Right lobe of liver (tissue), 4 donors: ENCODE measurements around the gene ABLIM2.

ENCODE experiments used
- CTCF ChIP-seq, 4 donors: fragments of 200-600 bp in 3 of 4; fragments of 450-650 bp in 1 of 4; IDR thresholded peaks; one replicate each; pipeline versions ENCODE4 v1.5.1 to v1.8.0; 2016 to 2022; ENCODE audit warnings: antibody characterized with exemption in 4 of 4, mild to moderate bottlenecking in 2 of 4
- POLR2A ChIP-seq: fragments of 450-650 bp; IDR thresholded peaks from one replicate; pipeline ENCODE4 v1.6.1; 2017; ENCODE audit warnings: antibody characterized with exemption, mild to moderate bottlenecking
- donor health status: DM: no; HTN: no; CAD: no.
- donor health status: DM: no; HTN: no; CAD: no.
- donor health status: DM: no; HTN: yes; CAD: no.

DNA sequence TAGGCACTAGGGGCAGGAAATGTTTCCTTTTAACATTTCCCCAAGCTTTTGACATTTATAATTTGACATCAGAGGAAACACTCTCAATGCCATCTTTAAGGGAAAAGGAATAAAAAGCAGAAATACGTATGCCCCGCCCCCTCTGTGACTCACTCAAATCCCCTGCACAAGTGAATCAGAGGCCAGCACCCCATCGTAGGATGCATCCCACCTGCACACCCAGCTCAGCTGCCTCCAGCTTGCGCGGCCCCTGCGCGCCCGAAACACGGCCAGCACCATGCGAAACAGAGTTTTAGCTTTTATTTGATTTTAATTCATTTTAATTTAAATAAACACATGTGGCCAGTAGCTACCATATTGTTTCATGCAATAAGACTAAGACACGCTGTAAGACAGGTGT lies 29.5 kb downstream of the ABLIM2 start:
- TF ChIP-seq CTCF (IDR thresholded peaks at IDR 0.05) (no peak), POLR2A (no peak)
